A549 treated with AZD9567 at 1 μM for 4 hours (cell line): ENCODE results near the gene ADGRL4. TPM values are rescaled to one million over a fixed set of nuclear protein-coding genes. Genes with fewer than 3 reads are reported as not detected.

Experiments
- total RNA-seq: library from RNA; stranded (reverse); fragments of 200-300 nt; extraction: Qiagen RNA extraction; gene quantifications from 5 replicates; pipeline ENCODE4 v1.2.3, GENCODE V29; 2022; ENCODE audit not compliant: insufficient read depth

ADGRL4 gene
- total RNA-seq = not detected in 5 replicates

GRCh38 chr1:79006564-79006963, at the start of gene ADGRL4:
ADGRL4 (minus strand) TSS chr1:79006730; CDS start chr1:79006654, 76 bp downstream.

